Karpas-422 (cell line): Measurements from ENCODE around the gene SYT13. TPM values are rescaled to one million over a fixed set of nuclear protein-coding genes. Genes with fewer than 3 reads are reported as not detected.

Source experiments
- DNase-seq: peaks from one replicate; pipeline ENCODE4 v3.0.0-alpha.2; 2015
- H2AFZ ChIP-seq: fragments of 200-600 bp; sonication (generic); 2 replicates; pipeline ENCODE4 v1.6.1; 2014; ENCODE audit warnings: antibody characterized with exemption, low read length, mixed read lengths
- H3K27ac ChIP-seq: fragments of 200-600 bp; sonication (generic); 2 replicates; pipeline ENCODE4 v1.5.1; 2014; ENCODE audit warnings: mild to moderate bottlenecking, low read length, moderate library complexity
- H3K27me3 ChIP-seq: fragments of 200-600 bp; sonication (generic); 2 replicates; pipeline ENCODE4 v1.6.1; 2014; ENCODE audit warnings: low read length, mixed read lengths
- H3K36me3 ChIP-seq: fragments of 200-600 bp; sonication (generic); 2 replicates; pipeline ENCODE4 v1.6.1; 2014; ENCODE audit warnings: low read length, mixed read lengths; ENCODE audit not compliant: insufficient read depth
- H3K4me1 ChIP-seq: fragments of 200-600 bp; sonication (generic); 2 replicates; pipeline ENCODE4 v1.6.1; 2014; ENCODE audit warnings: mild to moderate bottlenecking, low read length, mixed read lengths
- H3K4me2 ChIP-seq: fragments of 200-600 bp; sonication (generic); 2 replicates; pipeline ENCODE4 v1.6.1; 2014; ENCODE audit warnings: low read length, low read depth, mild to moderate bottlenecking; ENCODE audit not compliant: poor library complexity, severe bottlenecking
- H3K4me3 ChIP-seq: fragments of 200-600 bp; sonication (generic); 2 replicates; pipeline ENCODE4 v1.5.1; 2014; ENCODE audit warnings: mild to moderate bottlenecking, antibody characterized with exemption, low read length, mixed read lengths
- H3K79me2 ChIP-seq: fragments of 200-600 bp; sonication (generic); 2 replicates; pipeline ENCODE4 v1.6.1; 2014; ENCODE audit warnings: mild to moderate bottlenecking, low read length, mixed read lengths
- H3K9ac ChIP-seq: fragments of 200-600 bp; sonication (generic); 2 replicates; pipeline ENCODE4 v1.6.0; 2014; ENCODE audit warnings: low read length
- H3K9me2 ChIP-seq: fragments of 200-600 bp; sonication (generic), shearing (Covaris generic); replicated peaks from 2 replicates; pipeline ENCODE4 v1.6.0; 2014; ENCODE audit warnings: mild to moderate bottlenecking, low read length, moderate library complexity; ENCODE audit not compliant: insufficient read depth
- H3K9me3 ChIP-seq: fragments of 300-700, 200-600 bp; sonication (generic); 2 replicates; pipeline ENCODE4 v1.6.1; 2014; ENCODE audit warnings: low read length, mixed read lengths
- H4K20me1 ChIP-seq: fragments of 200-600 bp; sonication (generic); 2 replicates; pipeline ENCODE4 v1.6.1; 2014; ENCODE audit warnings: mild to moderate bottlenecking, antibody characterized with exemption, low read length, low read depth; ENCODE audit not compliant: insufficient read depth
- total RNA-seq: library from RNA; depleted of rRNA; stranded (reverse); fragments of >200 nt; shearing (Covaris generic); gene quantifications from 2 replicates; pipeline ENCODE4 v1.2.3, GENCODE V29; 2014; ENCODE audit warnings: low replicate concordance

Gene SYT13
- total RNA-seq, 1 experiment from 2014 or later, result not detected

GRCh38 chr11:45324459-45324858 is 38.3 kb upstream of the SYT13 start:
- H3K4me1 ChIP-seq, result no peaks in the 10 kb centered on the region
- H3K79me2 ChIP-seq, result no peaks in the 10 kb centered on the region
- H3K27me3 ChIP-seq, result no peaks in the 10 kb centered on the region
- H4K20me1 ChIP-seq, result no peaks in the 10 kb centered on the region
- no peaks in the 10 kb centered on the region for H3K36me3 ChIP-seq
- DNase-seq, result no peak
- no peak overlapping the region for H3K4me3 ChIP-seq
- no peak overlapping the region for H3K4me2 ChIP-seq
- no peak overlapping the region for H3K27ac ChIP-seq
- H3K9me3 ChIP-seq, result no peaks in the 10 kb centered on the region
- no peaks in the 10 kb centered on the region for H3K9me2 ChIP-seq
- H3K9ac ChIP-seq, result no peak overlapping the region
- no peak overlapping the region for H2AFZ ChIP-seq

GRCh38 chr11:45323601-45324249 is 37.6 kb upstream of the SYT13 start:
- Histone ChIP-seq H3K36me3 (no peaks in the 10 kb centered on the region), H3K9me3 (no peaks in the 10 kb centered on the region), H4K20me1 (no peaks in the 10 kb centered on the region), H3K4me3 (no peak overlapping the region), H3K79me2 (no peaks in the 10 kb centered on the region), H3K27ac (no peak overlapping the region), H3K4me1 (no peaks in the 10 kb centered on the region), H2AFZ (no peak overlapping the region), H3K27me3 (no peaks in the 10 kb centered on the region), H3K9ac (no peak overlapping the region), H3K4me2 (no peak overlapping the region), H3K9me2 (no peaks in the 10 kb centered on the region)
- no peak for DNase-seq

- H4K20me1 ChIP-seq, result no peaks in the 10 kb centered on the region
- H3K36me3 ChIP-seq, result no peaks in the 10 kb centered on the region
- H3K27ac ChIP-seq, result no peak overlapping the region
- H3K9ac ChIP-seq, result no peak overlapping the region
- H3K4me3 ChIP-seq, result no peak overlapping the region
- no peaks in the 10 kb centered on the region for H3K9me2 ChIP-seq
- no peaks in the 10 kb centered on the region for H3K4me1 ChIP-seq
- no peaks in the 10 kb centered on the region for H3K27me3 ChIP-seq
- H3K79me2 ChIP-seq, result no peaks in the 10 kb centered on the region
- H3K4me2 ChIP-seq, result no peak overlapping the region
- DNase-seq, result no peak
- H2AFZ ChIP-seq, result no peak overlapping the region
- no peaks in the 10 kb centered on the region for H3K9me3 ChIP-seq
Measured at GRCh38 chr11:45322891-45323600, 36.9 kb upstream of the SYT13 start.

DNA sequence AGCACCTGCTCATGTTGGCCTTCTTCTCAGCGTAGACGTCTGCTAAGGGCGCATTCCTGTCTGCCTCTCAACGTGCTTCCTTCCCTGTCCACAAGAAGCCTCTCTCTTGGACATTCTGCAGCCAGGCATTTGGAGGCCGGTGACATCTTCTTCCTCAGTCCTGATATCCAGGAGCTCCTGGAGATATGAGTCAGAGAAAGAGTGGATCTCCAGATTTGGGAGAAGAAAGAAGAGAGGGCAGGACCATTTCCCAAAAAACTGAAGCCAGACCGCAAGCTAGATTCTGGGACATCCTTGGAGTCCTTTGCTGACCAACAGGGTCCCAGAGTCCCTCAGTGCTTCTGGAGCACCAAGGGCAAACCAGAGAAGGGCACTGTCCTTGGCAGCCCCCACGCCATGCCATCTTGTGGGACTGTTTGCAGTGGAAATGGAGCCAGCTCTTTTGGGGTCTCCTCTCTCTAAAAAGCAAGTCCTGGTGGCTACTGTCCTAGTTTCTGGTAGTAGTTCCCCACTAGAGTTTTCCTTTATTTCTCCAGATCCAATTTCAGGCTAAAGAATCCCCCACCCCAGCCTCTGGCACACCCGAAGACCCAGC is 36.1 kb upstream of the SYT13 start:
- H3K9ac ChIP-seq, result no peak overlapping the region

DNA sequence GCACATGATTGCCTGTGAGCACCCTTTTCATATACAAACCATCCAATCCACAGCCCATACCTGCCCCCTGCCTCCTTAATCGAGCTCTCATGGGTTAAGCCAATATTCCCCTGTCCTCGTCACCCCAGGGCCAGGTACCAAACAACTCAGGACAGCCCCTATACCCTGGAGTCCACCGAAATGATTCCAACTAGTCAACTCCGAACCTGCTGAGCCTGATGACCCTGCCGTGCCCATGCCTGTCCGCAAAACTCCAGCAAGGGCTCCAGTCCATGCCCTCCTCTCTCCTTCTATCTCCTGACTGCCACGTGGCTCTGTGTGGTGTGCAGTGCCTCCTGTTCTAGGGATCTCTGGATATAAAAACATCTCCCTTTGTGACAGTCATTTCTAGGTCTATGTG is 35.5 kb upstream of the SYT13 start:
- no peaks in the 10 kb centered on the region for H3K9me2 ChIP-seq
- no peaks in the 10 kb centered on the region for H3K9me3 ChIP-seq
- no peak overlapping the region for H3K9ac ChIP-seq
- no peak overlapping the region for H3K4me3 ChIP-seq
- no peak overlapping the region for H3K4me2 ChIP-seq
- H4K20me1 ChIP-seq, result no peaks in the 10 kb centered on the region
- H3K36me3 ChIP-seq, result no peaks in the 10 kb centered on the region
- DNase-seq, result no peak
- H2AFZ ChIP-seq, result no peak overlapping the region
- H3K27me3 ChIP-seq, result no peaks in the 10 kb centered on the region
- H3K4me1 ChIP-seq, result no peaks in the 10 kb centered on the region
- no peaks in the 10 kb centered on the region for H3K79me2 ChIP-seq
- no peak overlapping the region for H3K27ac ChIP-seq

More for the DNA sequence above, 36.1 kb upstream of the SYT13 start:
- Histone ChIP-seq H3K4me3 (no peak overlapping the region), H3K9me3 (no peaks in the 10 kb centered on the region), H3K27ac (no peak overlapping the region), H4K20me1 (no peaks in the 10 kb centered on the region), H3K36me3 (no peaks in the 10 kb centered on the region), H2AFZ (no peak overlapping the region), H3K27me3 (no peaks in the 10 kb centered on the region), H3K79me2 (no peaks in the 10 kb centered on the region), H3K4me2 (no peak overlapping the region), H3K4me1 (no peaks in the 10 kb centered on the region), H3K9me2 (no peaks in the 10 kb centered on the region)
- DNase-seq, result no peak

GRCh38 chr11:45321031-45321595 is 35.0 kb upstream of the SYT13 start:
- no peak overlapping the region for H3K4me2 ChIP-seq
- no peaks in the 10 kb centered on the region for H3K79me2 ChIP-seq
- H3K36me3 ChIP-seq, result no peaks in the 10 kb centered on the region
- no peaks in the 10 kb centered on the region for H3K27me3 ChIP-seq
- H3K9me2 ChIP-seq, result no peaks in the 10 kb centered on the region
- no peak overlapping the region for H3K4me3 ChIP-seq
- no peak overlapping the region for H3K27ac ChIP-seq
- DNase-seq, result no peak
- no peaks in the 10 kb centered on the region for H3K9me3 ChIP-seq
- no peaks in the 10 kb centered on the region for H3K4me1 ChIP-seq
- no peak overlapping the region for H2AFZ ChIP-seq
- H3K9ac ChIP-seq, result no peak overlapping the region
- H4K20me1 ChIP-seq, result no peaks in the 10 kb centered on the region

GRCh38 chr11:45320371-45320770 is 34.2 kb upstream of the SYT13 start:
- no peak overlapping the region for H3K4me3 ChIP-seq
- no peaks in the 10 kb centered on the region for H3K9me2 ChIP-seq
- H3K79me2 ChIP-seq, result no peaks in the 10 kb centered on the region
- no peaks in the 10 kb centered on the region for H4K20me1 ChIP-seq
- H3K9ac ChIP-seq, result no peak overlapping the region
- no peaks in the 10 kb centered on the region for H3K27me3 ChIP-seq
- no peaks in the 10 kb centered on the region for H3K9me3 ChIP-seq
- no peaks in the 10 kb centered on the region for H3K4me1 ChIP-seq
- H3K4me2 ChIP-seq, result no peak overlapping the region
- H3K36me3 ChIP-seq, result no peaks in the 10 kb centered on the region
- H2AFZ ChIP-seq, result no peak overlapping the region
- no peak for DNase-seq
- no peak overlapping the region for H3K27ac ChIP-seq

- Histone ChIP-seq H3K27ac (no peak overlapping the region), H3K9me3 (no peaks in the 10 kb centered on the region), H3K79me2 (no peaks in the 10 kb centered on the region), H3K4me3 (no peak overlapping the region), H3K4me1 (no peaks in the 10 kb centered on the region), H4K20me1 (no peaks in the 10 kb centered on the region), H3K4me2 (no peak overlapping the region), H3K9ac (no peak overlapping the region), H3K36me3 (no peaks in the 10 kb centered on the region), H2AFZ (no peak overlapping the region), H3K9me2 (no peaks in the 10 kb centered on the region), H3K27me3 (no peaks in the 10 kb centered on the region)
- no peak for DNase-seq
Measured at GRCh38 chr11:45319077-45319476, 32.9 kb upstream of the SYT13 start.
